Fibroblast of the aortic adventitia (primary cell): ENCODE measurements around the gene ALAS1. TPM values are rescaled to one million over a fixed set of nuclear protein-coding genes. Genes with fewer than 3 reads are reported as not detected.
"Not testable (repeated sequence)": the region's sequence is repeated elsewhere in the genome, so short reads cannot be mapped to it uniquely, and the experiment has no call there.

ENCODE experiments used
- DNase-seq: peaks from one replicate; pipeline ENCODE4 v3.0.0-alpha.2; 2010; ENCODE audit warnings: low read depth
- H3K4me3 ChIP-seq: 2 replicates; pipeline ENCODE4 v1.5.1; 2011; ENCODE audit warnings: low read depth, mild to moderate bottlenecking, control low read depth, low read length, moderate library complexity
- CTCF ChIP-seq: IDR thresholded peaks from 2 replicates; pipeline ENCODE4 v1.5.1; 2011; ENCODE audit warnings: mild to moderate bottlenecking, low read length, control low read depth, inconsistent platforms; ENCODE audit not compliant: insufficient read depth
- total RNA-seq: library from RNA; depleted of rRNA; stranded (reverse); fragments of >200 nt; gene quantifications from 2 replicates; pipeline ENCODE4 v1.2.3, GENCODE V29; 2012; ENCODE audit warnings: low replicate concordance

ALAS1 gene
- total RNA-seq = 18.8 and 40.8 TPM in 2 replicates

- H3K4me3 ChIP-seq = peak within 1 kb of the TSS; percentile 86
- no peak for TF ChIP-seq CTCF
- peak; percentile 81 for DNase-seq
These were observed at the start of gene ALAS1 for GRCh38 chr3:52197842-52198625. TSS of gene ALAS1 (plus strand) at chr3:52198160. CDS start at chr3:52199242, 1,082 bp downstream.

- no peak overlapping the region for H3K4me3 ChIP-seq
- no peak for TF ChIP-seq CTCF
- no peak for DNase-seq
These were observed 48.9 kb upstream of the ALAS1 start for GRCh38 chr3:52149021-52149420.

- no peak overlapping the region for H3K4me3 ChIP-seq
- no peak for TF ChIP-seq CTCF
- no peak for DNase-seq
These were observed 48.2 kb upstream of the ALAS1 start for GRCh38 chr3:52149726-52150125.

GRCh38 chr3:52150357-52150756 lies 47.6 kb upstream of the ALAS1 start:
- no peak overlapping the region for H3K4me3 ChIP-seq
- no peak for TF ChIP-seq CTCF
- no peak for DNase-seq

GRCh38 chr3:52150860-52151259 lies 47.1 kb upstream of the ALAS1 start:
- H3K4me3 ChIP-seq = no peak overlapping the region
- no peak for TF ChIP-seq CTCF
- DNase-seq = no peak

GRCh38 chr3:52151991-52152390 lies 46.0 kb upstream of the ALAS1 start:
- not testable (repeated sequence) for H3K4me3 ChIP-seq, DNase-seq

GRCh38 chr3:52153389-52154096 lies 44.4 kb upstream of the ALAS1 start:
- H3K4me3 ChIP-seq = peak overlapping the region; percentile 90
- no peak for TF ChIP-seq CTCF
- DNase-seq = peak; percentile 19
